A549 (cell line): ENCODE data around the gene DLGAP1.

Source experiments
- BHLHE40 ChIP-seq: IDR thresholded peaks from 2 replicates; pipeline ENCODE4 v1.6.1; 2012; ENCODE audit warnings: low read depth, low read length, inconsistent platforms
- FOSL2 ChIP-seq, 2 experiments: fragments of 450-650 bp in 1 of 2; fragments of >200 bp in 1 of 2; sonication (Bioruptor Twin) in 1 of 2; formaldehyde crosslinking; IDR thresholded peaks; 2 replicates each; pipeline versions ENCODE4 v1.5.0 to v1.6.1; 2016 to 2020; ENCODE audit warnings: mild to moderate bottlenecking in 1 of 2, moderate library complexity in 1 of 2
- KDM1A ChIP-seq: fragments of 200-600 bp; sonication (generic); IDR thresholded peaks from 2 replicates; pipeline ENCODE4 v1.6.1; 2016; ENCODE audit warnings: low read depth, mild to moderate bottlenecking
- POLR2A ChIP-seq: IDR thresholded peaks from 2 replicates; pipeline ENCODE4 v1.6.1; 2012; ENCODE audit warnings: mild to moderate bottlenecking, low read length
- RNF2 ChIP-seq: fragments of 200-600 bp; sonication (generic); IDR thresholded peaks from 2 replicates; pipeline ENCODE4 v1.6.1; 2016; ENCODE audit warnings: low read depth, mild to moderate bottlenecking, antibody characterized with exemption, moderate library complexity, borderline replicate concordance
- SMC3 ChIP-seq: fragments of >200 bp; sonication (Bioruptor Twin); formaldehyde crosslinking; IDR thresholded peaks from 3 replicates; pipeline ENCODE4 v1.6.1; 2018; ENCODE audit warnings: inconsistent platforms
- TF ChIP-seq, protein P1 (sequence below): fragments of >200 bp; sonication (Bioruptor Twin); formaldehyde crosslinking; IDR thresholded peaks from 3 replicates; pipeline ENCODE4 v1.5.1; 2016

GRCh38 chr18:4144201-4144600 lies 310.9 kb downstream of the DLGAP1 start:
- TF ChIP-seq, protein P1, sequence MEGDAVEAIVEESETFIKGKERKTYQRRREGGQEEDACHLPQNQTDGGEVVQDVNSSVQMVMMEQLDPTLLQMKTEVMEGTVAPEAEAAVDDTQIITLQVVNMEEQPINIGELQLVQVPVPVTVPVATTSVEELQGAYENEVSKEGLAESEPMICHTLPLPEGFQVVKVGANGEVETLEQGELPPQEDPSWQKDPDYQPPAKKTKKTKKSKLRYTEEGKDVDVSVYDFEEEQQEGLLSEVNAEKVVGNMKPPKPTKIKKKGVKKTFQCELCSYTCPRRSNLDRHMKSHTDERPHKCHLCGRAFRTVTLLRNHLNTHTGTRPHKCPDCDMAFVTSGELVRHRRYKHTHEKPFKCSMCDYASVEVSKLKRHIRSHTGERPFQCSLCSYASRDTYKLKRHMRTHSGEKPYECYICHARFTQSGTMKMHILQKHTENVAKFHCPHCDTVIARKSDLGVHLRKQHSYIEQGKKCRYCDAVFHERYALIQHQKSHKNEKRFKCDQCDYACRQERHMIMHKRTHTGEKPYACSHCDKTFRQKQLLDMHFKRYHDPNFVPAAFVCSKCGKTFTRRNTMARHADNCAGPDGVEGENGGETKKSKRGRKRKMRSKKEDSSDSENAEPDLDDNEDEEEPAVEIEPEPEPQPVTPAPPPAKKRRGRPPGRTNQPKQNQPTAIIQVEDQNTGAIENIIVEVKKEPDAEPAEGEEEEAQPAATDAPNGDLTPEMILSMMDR = no peak
- TF ChIP-seq BHLHE40 = no peak
- no peak for TF ChIP-seq RNF2
- no peak for TF ChIP-seq KDM1A
- no peak for TF ChIP-seq SMC3
- no peak for TF ChIP-seq FOSL2 (IDR thresholded peaks at IDR 0.05)
- no peak for TF ChIP-seq FOSL2 (CRISPR knock-in tag; IDR thresholded peaks at IDR 0.05)
- TF ChIP-seq POLR2A = no peak
